ENCODE data around the gene CALML4. TPM values are rescaled to one million over a fixed set of nuclear protein-coding genes. Genes with fewer than 3 reads are reported as not detected.
"Not testable (repeated sequence)": the region's sequence is repeated elsewhere in the genome, so short reads cannot be mapped to it uniquely, and the experiment has no call there.

The CALML4 gene
- polyA plus RNA-seq, 1 donor from 2014 or later, result 0.46 TPM

DNA sequence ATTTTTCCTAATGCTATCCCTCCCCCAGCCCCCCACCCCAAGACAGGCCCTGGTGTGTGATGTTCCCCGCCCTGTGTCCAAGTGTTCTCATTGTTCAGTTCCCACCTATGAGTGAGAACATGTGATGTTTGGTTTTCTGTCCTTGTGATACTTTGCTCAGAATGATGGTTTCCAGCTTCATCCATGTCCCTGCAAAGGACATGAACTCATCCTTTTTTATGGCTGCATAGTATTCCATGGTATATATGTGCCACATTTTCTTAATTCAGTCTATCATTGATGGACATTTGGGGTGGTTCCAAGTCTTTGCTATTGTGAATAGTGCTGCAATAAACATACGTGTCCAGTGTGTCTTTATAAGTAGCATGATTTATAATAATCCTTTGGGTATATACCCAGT, 33.1 kb downstream of the CALML4 start:
- not testable (repeated sequence) for H3K4me1 Mint-ChIP-seq, H3K36me3 Mint-ChIP-seq, H3K9me3 Mint-ChIP-seq, H3K27me3 Mint-ChIP-seq, H3K4me3 Mint-ChIP-seq, H3K27ac Mint-ChIP-seq

DNA sequence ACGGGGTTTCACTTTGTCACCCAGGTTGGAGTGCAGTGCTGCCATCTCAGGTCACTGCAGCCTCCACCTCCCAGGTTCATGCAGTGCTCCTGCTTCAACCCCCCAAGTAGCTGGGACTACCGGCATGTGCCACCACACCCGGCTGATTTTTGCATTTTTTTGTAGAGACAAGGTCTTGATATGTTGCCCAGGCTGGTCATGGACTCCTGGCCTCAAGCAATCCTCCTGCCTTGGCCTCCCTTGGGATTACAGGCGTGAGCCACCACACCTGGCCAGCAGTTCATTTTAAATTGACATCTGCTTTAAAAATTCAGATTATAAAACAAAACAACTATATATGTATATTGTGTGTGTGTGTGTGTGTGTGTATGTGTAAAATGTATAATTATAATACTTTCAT, 38.3 kb downstream of the CALML4 start:
- no peaks in the 10 kb centered on the region for H3K27me3 Mint-ChIP-seq
- H3K4me1 Mint-ChIP-seq, result peaks cover 0 to 4% (median 0%) of the 10 kb centered on the region in 3 donors
- H3K36me3 Mint-ChIP-seq, result peaks cover 8% of the 10 kb centered on the region
- peaks cover 0 to 2% (median 0%) of the 10 kb centered on the region in 3 donors for H3K9me3 Mint-ChIP-seq
- H3K27ac Mint-ChIP-seq, result peak overlapping the region in 2 of 3 donors; percentile 39 to 57
- H3K4me3 Mint-ChIP-seq, result no peak overlapping the region

DNA sequence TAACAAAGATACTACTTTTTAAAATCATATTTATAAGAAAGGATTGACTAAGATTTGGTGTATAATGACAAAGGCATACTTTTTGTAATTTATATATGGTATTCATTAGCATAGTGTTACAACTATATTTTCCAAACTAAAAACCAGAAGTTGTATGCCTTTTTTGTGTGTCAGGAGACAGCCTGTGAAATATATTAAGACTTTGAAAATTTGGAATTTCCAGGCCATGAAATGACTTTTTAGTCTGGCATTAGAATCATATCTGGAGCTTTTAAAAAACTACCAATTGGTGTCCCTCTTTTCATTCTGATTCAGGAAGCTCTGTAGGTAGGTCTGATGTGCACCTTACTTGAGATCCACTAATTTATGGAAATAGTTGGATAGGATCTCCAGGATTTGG, 41.9 kb downstream of the CALML4 start:
- Mint-ChIP-seq H3K4me3 (peak overlapping the region in 1 of 4 donors; percentile 39), H3K36me3 (peaks cover 18% of the 10 kb centered on the region), H3K27ac (no peak overlapping the region)

DNA sequence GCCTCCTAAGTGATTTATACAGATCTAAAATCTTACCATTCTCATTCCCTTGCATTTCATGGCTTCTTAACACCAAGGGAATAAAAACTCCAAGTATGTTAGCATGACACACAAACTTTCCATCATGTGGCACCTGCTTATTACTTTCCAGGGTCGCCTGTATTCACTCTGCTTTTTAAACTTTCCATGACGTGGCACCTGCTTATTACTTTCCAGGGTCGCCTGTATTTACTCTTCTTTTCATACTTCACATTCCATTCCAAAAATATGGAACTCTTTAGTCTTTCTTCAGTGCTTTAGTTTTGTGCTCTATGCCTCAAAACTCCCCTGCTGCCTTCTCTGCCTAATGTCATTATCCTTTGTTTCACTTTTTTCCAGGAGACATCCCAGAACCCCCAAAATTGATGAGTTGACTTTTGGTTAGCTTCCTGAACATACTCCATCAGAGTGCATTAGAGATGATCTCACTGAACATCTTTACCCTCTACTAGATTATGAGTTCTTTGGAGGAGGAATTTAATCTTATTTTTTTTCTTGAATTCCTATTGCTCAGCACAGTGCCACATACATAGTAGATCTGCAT, 47.0 kb downstream of the CALML4 start:
- peaks cover 0 to 4% (median 0%) of the 10 kb centered on the region in 3 donors for H3K4me1 Mint-ChIP-seq
- H3K4me3 Mint-ChIP-seq, result no peak overlapping the region
- no peaks in the 10 kb centered on the region for H3K27me3 Mint-ChIP-seq
- H3K36me3 Mint-ChIP-seq, result peaks cover 16% of the 10 kb centered on the region
- no peak overlapping the region for H3K27ac Mint-ChIP-seq
- H3K9me3 Mint-ChIP-seq, result peaks cover 0 to 4% (median 4%) of the 10 kb centered on the region in 3 donors

More for the DNA sequence above, 41.9 kb downstream of the CALML4 start:
- peaks cover 0 to 4% (median 0%) of the 10 kb centered on the region in 3 donors for H3K4me1 Mint-ChIP-seq
- H3K9me3 Mint-ChIP-seq, result peaks cover 0 to 4% (median 4%) of the 10 kb centered on the region in 3 donors
- H3K27me3 Mint-ChIP-seq, result no peaks in the 10 kb centered on the region

DNA sequence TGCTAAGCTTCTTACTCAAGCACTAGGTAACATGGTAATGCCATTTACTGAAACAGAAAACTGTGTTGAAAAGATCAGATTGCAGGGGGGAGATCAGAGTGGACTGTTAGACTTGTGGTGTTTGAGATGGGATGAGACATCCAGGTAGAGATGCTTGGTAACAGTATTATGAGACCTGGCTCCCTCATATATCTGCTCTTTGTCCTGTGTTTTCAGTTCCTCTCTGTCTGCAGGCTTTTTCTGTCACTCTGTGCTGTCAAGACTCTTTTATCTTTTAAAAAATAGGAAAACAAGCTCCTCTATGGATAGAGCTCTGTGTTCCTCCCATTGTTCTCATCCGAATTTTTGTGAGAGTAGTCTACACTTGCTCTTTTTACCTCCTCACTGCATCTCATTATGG, 48.1 kb downstream of the CALML4 start:
- Mint-ChIP-seq H3K36me3 (peaks cover 14% of the 10 kb centered on the region), H3K4me3 (no peak overlapping the region), H3K27ac (no peak overlapping the region), H3K9me3 (peaks cover 0 to 4% (median 4%) of the 10 kb centered on the region in 3 donors), H3K27me3 (no peaks in the 10 kb centered on the region), H3K4me1 (peaks cover 0 to 4% (median 0%) of the 10 kb centered on the region in 3 donors)

DNA sequence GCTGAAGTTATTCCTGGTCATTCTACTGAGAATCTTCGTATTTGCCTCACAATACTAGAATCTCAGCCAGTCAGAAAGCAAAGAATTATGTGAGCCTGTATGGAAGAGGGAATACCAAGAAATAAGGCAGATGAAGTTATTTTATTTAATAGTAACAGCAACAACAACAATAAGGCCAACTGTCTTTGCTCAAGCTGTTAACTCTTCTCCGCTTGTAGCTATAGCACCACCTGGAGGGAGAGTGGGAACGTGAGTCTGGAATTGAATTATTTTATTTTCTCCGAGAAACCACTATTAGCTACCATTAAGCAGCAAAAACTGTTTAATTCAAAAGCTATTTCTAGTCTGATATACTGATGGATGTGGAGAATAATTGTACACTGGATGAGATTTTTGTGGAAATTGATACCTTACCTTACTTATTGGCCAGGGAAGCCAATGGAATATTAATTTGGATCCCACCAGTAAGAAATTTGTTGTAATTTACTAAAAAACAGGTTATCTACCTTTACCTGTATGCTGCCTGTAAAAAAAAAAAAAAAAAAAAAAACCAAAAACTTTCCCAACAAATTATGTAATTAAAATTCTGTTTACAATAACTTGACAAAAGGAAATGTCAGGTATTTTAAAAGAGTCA, 50.1 kb downstream of the CALML4 start:
- peaks cover 0 to 4% (median 0%) of the 10 kb centered on the region in 3 donors for H3K4me1 Mint-ChIP-seq
- H3K4me3 Mint-ChIP-seq, result no peak overlapping the region
- peak overlapping the region in 1 of 3 donors; percentile 19 for H3K27ac Mint-ChIP-seq
- H3K27me3 Mint-ChIP-seq, result no peaks in the 10 kb centered on the region
- H3K36me3 Mint-ChIP-seq, result peaks cover under 1% of the 10 kb centered on the region
- no peaks in the 10 kb centered on the region for H3K9me3 Mint-ChIP-seq

DNA sequence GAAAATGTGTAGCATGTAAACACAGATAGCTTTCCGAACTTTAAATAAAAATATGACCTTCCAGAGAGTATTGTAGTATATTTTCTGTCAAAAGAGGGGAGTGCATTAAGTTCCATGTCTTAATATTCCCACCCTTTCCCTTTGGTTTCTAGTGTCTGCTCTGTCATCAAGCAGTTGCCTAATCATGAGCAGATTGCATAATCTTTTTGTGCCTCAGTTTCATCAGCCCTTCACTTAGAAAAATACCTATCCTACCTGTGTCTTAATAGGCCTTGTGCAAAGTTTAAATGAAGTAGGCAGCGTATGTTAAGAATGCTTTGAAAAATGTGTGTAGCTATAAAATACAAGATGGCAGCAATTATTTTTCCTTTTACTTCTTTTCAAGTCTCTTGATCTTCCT, 52.8 kb downstream of the CALML4 start:
- Mint-ChIP-seq H3K27ac (peak overlapping the region in 1 of 3 donors; percentile 73), H3K27me3 (no peaks in the 10 kb centered on the region), H3K36me3 (no peaks in the 10 kb centered on the region), H3K4me1 (peaks cover 0 to 5% (median 4%) of the 10 kb centered on the region in 3 donors), H3K4me3 (no peak overlapping the region), H3K9me3 (no peaks in the 10 kb centered on the region)

DNA sequence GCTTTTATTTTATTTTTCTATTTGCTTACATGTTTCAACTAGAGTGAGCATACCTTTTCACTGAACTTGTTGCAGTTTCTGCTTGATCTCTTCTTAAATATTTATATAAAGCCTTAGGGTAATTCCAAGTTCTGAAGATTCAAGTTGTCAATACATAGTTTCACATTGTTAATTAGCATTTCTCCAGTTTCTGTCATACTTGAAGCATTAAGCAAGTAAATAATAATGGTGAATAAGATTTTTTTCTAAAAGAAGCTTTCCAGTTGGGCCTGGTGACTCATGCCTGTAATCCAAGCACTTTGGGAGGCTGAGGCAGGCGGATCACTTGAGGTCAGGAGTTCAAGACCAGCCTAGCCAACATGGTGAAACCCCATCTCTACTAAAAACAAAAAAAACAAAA, 53.9 kb downstream of the CALML4 start:
- H3K9me3 Mint-ChIP-seq, result no peaks in the 10 kb centered on the region
- no peaks in the 10 kb centered on the region for H3K36me3 Mint-ChIP-seq
- H3K27me3 Mint-ChIP-seq, result no peaks in the 10 kb centered on the region
- H3K27ac Mint-ChIP-seq, result no peak overlapping the region
- H3K4me1 Mint-ChIP-seq, result peaks cover 0 to 5% (median 4%) of the 10 kb centered on the region in 3 donors
- no peak overlapping the region for H3K4me3 Mint-ChIP-seq

DNA sequence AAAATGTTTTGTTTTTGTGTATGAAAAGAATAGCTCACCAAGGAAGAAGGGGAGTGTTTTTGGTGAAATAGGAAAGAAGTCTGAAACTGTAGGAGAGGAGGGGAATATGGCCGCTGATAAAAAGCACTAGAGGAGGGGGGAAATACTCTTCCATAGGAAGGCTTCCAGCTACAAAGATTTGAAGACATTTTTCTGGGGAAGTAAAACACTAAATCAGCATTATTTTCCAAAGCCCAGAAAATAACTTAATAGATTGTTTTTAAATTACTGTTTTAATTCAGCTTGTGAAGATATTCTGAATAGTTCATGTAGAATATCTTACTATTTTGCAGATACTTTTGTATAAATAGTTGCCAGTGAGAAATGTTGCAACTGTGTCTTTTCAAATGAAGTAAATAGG, 54.9 kb downstream of the CALML4 start:
- Mint-ChIP-seq H3K36me3 (no peaks in the 10 kb centered on the region), H3K27ac (no peak overlapping the region), H3K27me3 (no peaks in the 10 kb centered on the region), H3K4me1 (peaks cover 0 to 5% (median 4%) of the 10 kb centered on the region in 3 donors), H3K9me3 (no peaks in the 10 kb centered on the region), H3K4me3 (no peak overlapping the region)

DNA sequence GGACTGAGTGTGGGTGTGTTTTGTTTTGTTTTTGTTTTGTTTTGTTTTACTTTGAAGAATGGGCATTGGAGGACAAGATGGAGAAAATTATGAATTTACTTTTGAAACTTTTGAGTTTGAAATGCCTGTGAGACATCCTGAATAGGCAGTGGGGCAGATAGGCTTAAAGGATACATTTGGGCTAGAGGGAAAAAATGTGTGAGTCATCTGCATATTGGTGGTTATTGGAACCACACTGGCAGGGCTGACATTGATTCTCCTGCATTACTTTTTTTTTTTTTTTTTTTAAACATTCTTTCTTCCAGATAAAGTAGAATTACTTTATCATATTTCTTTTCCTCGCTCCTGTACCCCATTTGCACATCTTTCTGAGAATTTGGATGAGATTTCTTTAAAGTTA, 56.1 kb downstream of the CALML4 start:
- H3K9me3 Mint-ChIP-seq, result no peaks in the 10 kb centered on the region
- H3K36me3 Mint-ChIP-seq, result no peaks in the 10 kb centered on the region
- H3K4me3 Mint-ChIP-seq, result no peak overlapping the region
- no peaks in the 10 kb centered on the region for H3K27me3 Mint-ChIP-seq
- H3K27ac Mint-ChIP-seq, result no peak overlapping the region
- peaks cover 0 to 5% (median 3%) of the 10 kb centered on the region in 3 donors for H3K4me1 Mint-ChIP-seq

DNA sequence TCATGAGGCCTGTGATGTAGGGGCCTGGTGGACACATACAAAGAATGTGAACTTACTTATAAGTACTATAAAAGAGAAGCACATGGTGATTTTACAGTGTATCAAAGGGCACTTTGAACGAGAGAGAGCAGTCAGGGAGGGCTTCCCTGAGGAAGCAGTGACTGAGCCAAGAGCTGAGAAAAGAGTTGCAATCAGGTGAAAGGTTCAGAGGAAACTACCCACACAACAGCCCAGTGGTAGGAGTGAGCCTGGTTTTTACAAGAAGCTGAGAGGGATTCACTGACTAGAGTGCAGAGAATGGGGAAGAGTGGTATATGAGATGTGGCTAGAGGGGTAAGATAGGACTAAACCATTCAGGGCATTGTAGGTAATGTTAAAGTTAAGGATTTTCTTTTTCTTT, 57.1 kb downstream of the CALML4 start:
- Mint-ChIP-seq H3K9me3 (no peaks in the 10 kb centered on the region), H3K27ac (no peak overlapping the region), H3K36me3 (no peaks in the 10 kb centered on the region), H3K27me3 (no peaks in the 10 kb centered on the region), H3K4me1 (peaks cover 0 to 9% (median 0%) of the 10 kb centered on the region in 3 donors), H3K4me3 (no peak overlapping the region)

DNA sequence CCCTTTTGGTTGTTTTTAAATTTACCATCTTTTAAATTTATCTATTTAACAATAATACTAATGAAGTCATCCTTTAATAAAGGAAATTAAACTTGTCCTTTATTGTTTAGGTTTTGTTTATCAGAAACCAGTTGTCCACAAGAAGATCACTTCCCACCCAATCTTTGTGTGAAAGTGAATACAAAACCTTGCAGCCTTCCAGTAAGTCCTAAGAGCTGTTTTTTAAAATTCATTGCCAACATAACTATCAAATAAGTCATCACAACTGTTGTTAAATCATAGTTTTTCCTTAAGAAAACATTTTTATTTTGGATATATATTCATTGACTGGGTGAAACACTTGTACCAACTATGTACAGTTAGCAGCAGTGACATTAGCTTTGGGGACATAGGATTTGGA, 59.4 kb downstream of the CALML4 start:
- H3K9me3 Mint-ChIP-seq, result no peaks in the 10 kb centered on the region
- peaks cover 0 to 10% (median 2%) of the 10 kb centered on the region in 3 donors for H3K4me1 Mint-ChIP-seq
- no peaks in the 10 kb centered on the region for H3K27me3 Mint-ChIP-seq
- H3K4me3 Mint-ChIP-seq, result no peak overlapping the region
- H3K36me3 Mint-ChIP-seq, result no peaks in the 10 kb centered on the region
- no peak overlapping the region for H3K27ac Mint-ChIP-seq

DNA sequence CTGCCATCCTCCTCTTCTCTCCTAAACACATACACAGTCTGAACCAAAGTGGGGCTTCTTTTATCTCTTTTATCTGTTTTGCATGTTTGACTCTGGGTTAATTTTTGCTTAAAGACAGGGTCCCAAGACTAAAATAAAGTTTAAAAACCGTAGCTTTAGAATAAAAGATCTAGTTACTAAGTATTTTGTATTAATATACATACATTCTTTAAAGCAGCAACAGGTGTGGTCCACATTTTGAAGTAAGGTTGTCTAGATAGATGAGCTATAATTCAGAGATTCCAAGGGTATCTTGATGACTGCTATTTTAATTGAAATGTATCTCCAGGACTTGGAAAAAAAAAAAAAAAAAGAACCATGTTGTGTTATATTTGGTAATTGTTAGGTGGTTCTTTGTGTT, 61.3 kb downstream of the CALML4 start:
- Mint-ChIP-seq H3K9me3 (no peaks in the 10 kb centered on the region), H3K4me3 (no peak overlapping the region), H3K27me3 (no peaks in the 10 kb centered on the region), H3K27ac (no peak overlapping the region), H3K36me3 (no peaks in the 10 kb centered on the region), H3K4me1 (peaks cover 4 to 8% (median 5%) of the 10 kb centered on the region in 3 donors)

DNA sequence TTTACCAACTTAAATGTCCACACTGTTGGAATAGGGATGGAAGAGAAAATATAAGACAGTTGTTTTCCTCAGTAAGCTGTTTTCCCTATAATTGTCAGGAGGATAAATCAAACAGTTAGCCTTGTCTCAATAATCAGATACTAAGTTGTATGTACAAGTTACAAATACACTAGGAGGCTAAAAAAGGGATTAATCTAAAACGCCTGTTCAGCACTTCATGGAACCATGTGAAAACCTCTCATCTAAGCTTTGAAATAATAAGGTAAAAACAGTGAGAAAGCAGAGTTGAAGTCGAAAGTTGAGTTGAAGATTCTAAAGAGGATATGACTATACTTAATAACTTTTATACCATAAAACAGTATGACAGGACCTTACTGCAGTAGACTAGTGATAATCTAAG, 62.0 kb downstream of the CALML4 start:
- no peaks in the 10 kb centered on the region for H3K9me3 Mint-ChIP-seq
- no peaks in the 10 kb centered on the region for H3K36me3 Mint-ChIP-seq
- no peak overlapping the region for H3K4me3 Mint-ChIP-seq
- peaks cover 5 to 6% (median 5%) of the 10 kb centered on the region in 3 donors for H3K4me1 Mint-ChIP-seq
- no peak overlapping the region for H3K27ac Mint-ChIP-seq
- no peaks in the 10 kb centered on the region for H3K27me3 Mint-ChIP-seq

Measured in IgD-negative memory B cell (primary cell).